GM23248 (cell line): ENCODE data around the gene LHX1.

ENCODE experiments used
- EZH2 ChIP-seq: fragments of 200-600 bp; sonication (generic); IDR thresholded peaks from 2 replicates; pipeline ENCODE4 v1.6.1; 2018; ENCODE audit warnings: antibody characterized with exemption, mild to moderate bottlenecking; ENCODE audit not compliant: insufficient read depth, poor library complexity, severe bottlenecking
- EZH2phosphoT487 ChIP-seq: fragments of 200-600 bp; sonication (generic); IDR thresholded peaks from 2 replicates; pipeline ENCODE4 v1.6.1; 2018; ENCODE audit warnings: antibody characterized with exemption, moderate library complexity, mild to moderate bottlenecking, low read depth; ENCODE audit not compliant: insufficient read depth

GRCh38 chr17:36942019-36942599 is 4.8 kb downstream of the LHX1 start:
- TF ChIP-seq EZH2 (no peak), EZH2phosphoT487 (0 out of 2 replicates have a peak, but pooled peaks have one; percentile 23)
